H1 (cell line): Measurements from ENCODE around the gene PPFIA2. TPM values are rescaled to one million over a fixed set of nuclear protein-coding genes. Genes with fewer than 3 reads are reported as not detected.

Experiments used
- CREB1 ChIP-seq: IDR thresholded peaks from 2 replicates; pipeline ENCODE4 v1.6.1; 2012; ENCODE audit warnings: inconsistent platforms
- NRF1 ChIP-seq: IDR thresholded peaks from 2 replicates; pipeline ENCODE4 v1.6.1; 2011; ENCODE audit warnings: mild to moderate bottlenecking, low read depth, low read length, improper control_type of control experiment
- TCF12 ChIP-seq: IDR thresholded peaks from 2 replicates; pipeline ENCODE4 v1.6.1; 2011; ENCODE audit warnings: low read depth, mild to moderate bottlenecking, low read length
- polyA plus RNA-seq, 7 experiments: library from polyadenylated mRNA; depleted of rRNA in 3 of 7; stranded (reverse) in 5 of 7; unstranded in 2 of 7; fragments of >200 nt in 5 of 7; fragments of 200-250 nt in 2 of 7; gene quantifications; 1 replicate in 5 of 7; 2 replicates in 1 of 7; 4 replicates in 1 of 7; pipeline versions ENCODE4 v1.2.1 to v1.2.3, GENCODE V29; 2011 to 2013; ENCODE audit warnings: missing spikeins in 2 of 7, mixed read lengths in 2 of 7
- total RNA-seq: library from RNA; stranded (reverse); fragmentation: NEBNext Ultra II Directional; extraction: Animal tissue kit (Norgen Biotek cat#: 25700); gene quantifications from 2 replicates; pipeline ENCODE4 v1.2.1, GENCODE V29; 2021
- TF ChIP-seq, protein P1 (sequence below), 3 experiments: IDR thresholded peaks; 1 replicate in 2 of 3; 2 replicates in 1 of 3; pipeline versions ENCODE4 v1.5.1 to v1.6.1; 2011; ENCODE audit warnings: low read length in 3 of 3, mild to moderate bottlenecking in 3 of 3, inconsistent platforms in 2 of 3, low read depth in 1 of 3, moderate library complexity in 1 of 3; ENCODE audit not compliant: insufficient read depth in 1 of 3; ENCODE audit errors: control extremely low read depth in 1 of 3

PPFIA2 gene
- total and polyA plus RNA-seq, 2 of the 8 experiments (the other 6 are each of a cell fraction or from before 2014, with no cell fraction given) = 1.2 to 1.8 TPM

DNA sequence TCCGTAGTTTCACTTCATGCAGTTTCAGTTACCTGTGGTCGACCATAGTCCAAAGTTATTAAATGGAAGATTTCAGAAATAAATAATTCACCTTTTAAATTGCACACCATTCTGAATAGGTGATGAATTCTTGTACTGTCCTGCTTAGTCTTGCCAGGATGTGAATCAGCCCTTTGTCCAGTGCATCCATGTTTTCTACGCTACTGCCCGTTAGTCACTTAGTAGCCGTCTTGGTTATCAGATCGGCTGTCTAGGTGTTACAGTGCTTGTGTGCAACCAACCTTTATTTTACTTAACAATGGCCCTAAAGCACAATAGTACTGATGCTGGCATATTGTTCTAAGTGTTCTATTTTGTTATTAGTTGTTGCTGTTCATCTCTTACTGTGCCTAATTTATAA, 534.5 kb downstream of the PPFIA2 start (continued):
- TF ChIP-seq TCF12 (no peak), CREB1 (no peak), NRF1 (no peak)
- TF ChIP-seq, protein P1, sequence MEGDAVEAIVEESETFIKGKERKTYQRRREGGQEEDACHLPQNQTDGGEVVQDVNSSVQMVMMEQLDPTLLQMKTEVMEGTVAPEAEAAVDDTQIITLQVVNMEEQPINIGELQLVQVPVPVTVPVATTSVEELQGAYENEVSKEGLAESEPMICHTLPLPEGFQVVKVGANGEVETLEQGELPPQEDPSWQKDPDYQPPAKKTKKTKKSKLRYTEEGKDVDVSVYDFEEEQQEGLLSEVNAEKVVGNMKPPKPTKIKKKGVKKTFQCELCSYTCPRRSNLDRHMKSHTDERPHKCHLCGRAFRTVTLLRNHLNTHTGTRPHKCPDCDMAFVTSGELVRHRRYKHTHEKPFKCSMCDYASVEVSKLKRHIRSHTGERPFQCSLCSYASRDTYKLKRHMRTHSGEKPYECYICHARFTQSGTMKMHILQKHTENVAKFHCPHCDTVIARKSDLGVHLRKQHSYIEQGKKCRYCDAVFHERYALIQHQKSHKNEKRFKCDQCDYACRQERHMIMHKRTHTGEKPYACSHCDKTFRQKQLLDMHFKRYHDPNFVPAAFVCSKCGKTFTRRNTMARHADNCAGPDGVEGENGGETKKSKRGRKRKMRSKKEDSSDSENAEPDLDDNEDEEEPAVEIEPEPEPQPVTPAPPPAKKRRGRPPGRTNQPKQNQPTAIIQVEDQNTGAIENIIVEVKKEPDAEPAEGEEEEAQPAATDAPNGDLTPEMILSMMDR (IDR thresholded peaks at IDR 0.05; ENCODE audit: control extremely low read depth in 1 of 3, insufficient read depth in 1 of 3, low read depth in 1 of 3, low read length in 3 of 3) = no peak
